ENCODE results near the gene HPD.

- TF ChIP-seq CTCF (conservative IDR thresholded peaks at IDR 0.05; ENCODE audit: low read length) (no peak), EZH2phosphoT487 (IDR thresholded peaks at IDR 0.05; ENCODE audit: borderline replicate concordance, low read depth, low read length) (no peak)
These were observed 47.7 kb downstream of the HPD start for GRCh38 chr12:121810833-121811433.
